ENCODE data around the gene NPHP3.

DNA sequence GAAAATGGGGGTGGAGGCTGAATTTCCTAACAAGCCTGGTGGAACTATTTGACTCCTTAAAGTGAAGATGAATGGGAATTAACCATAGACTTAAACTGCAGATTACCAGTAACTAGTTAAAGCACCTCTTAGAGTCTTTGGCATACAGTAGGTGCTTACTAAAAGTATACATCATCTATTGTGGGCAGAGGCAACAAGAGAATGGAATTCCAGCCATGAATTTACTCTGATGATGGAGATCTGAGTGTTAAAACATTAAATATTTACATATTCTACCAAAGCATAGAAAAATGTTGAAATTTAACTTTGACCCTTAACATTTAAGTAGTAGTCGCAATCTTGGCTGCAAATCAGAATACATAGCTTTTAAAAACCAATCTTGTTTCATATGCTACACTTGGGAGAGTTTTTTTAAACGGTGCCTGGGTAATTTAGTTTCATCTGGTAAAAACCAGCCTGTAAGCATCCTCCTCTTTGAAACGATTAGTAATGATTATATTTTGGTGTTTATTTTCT lies 56.9 kb downstream of the NPHP3 start:
- TF ChIP-seq POLR2A (IDR thresholded peaks at IDR 0.05) (no peak), CTCF (IDR thresholded peaks at IDR 0.05) (no peak)

All from testis (tissue), 2 donors.